ENCODE results near the gene MRPS10.

DNA sequence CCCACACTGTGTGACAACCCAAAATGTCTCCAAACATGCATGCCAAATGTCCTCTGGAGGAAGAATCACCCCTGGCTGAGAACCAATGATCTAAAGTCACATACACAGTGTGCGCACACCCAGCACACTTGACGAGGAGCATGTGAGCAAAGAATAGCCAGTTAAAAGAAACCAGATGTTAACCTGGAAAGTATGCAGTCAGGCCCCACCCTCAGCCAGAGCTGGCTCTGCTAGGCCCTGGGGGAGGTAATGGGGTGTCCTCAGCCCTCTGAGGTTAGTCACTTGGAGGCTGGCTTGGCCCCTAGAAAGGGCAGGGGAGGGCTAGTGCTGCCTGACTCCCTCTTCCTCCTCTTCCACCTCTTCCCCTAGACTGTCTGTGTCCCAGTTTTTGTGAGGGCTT is 59.6 kb downstream of the MRPS10 start:
- TF ChIP-seq, protein P1, sequence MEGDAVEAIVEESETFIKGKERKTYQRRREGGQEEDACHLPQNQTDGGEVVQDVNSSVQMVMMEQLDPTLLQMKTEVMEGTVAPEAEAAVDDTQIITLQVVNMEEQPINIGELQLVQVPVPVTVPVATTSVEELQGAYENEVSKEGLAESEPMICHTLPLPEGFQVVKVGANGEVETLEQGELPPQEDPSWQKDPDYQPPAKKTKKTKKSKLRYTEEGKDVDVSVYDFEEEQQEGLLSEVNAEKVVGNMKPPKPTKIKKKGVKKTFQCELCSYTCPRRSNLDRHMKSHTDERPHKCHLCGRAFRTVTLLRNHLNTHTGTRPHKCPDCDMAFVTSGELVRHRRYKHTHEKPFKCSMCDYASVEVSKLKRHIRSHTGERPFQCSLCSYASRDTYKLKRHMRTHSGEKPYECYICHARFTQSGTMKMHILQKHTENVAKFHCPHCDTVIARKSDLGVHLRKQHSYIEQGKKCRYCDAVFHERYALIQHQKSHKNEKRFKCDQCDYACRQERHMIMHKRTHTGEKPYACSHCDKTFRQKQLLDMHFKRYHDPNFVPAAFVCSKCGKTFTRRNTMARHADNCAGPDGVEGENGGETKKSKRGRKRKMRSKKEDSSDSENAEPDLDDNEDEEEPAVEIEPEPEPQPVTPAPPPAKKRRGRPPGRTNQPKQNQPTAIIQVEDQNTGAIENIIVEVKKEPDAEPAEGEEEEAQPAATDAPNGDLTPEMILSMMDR (IDR thresholded peaks at IDR 0.05; ENCODE audit: low read depth, low read length, poor library complexity, severe bottlenecking) = no peak
- TF ChIP-seq EZH2phosphoT487 (IDR thresholded peaks at IDR 0.05; ENCODE audit: borderline replicate concordance, low read length) = no peak
